GM12878 (cell line): ENCODE measurements around the gene UBC. TPM values are rescaled to one million over a fixed set of nuclear protein-coding genes. Genes with fewer than 3 reads are reported as not detected.
"Not testable (repeated sequence)": the region's sequence is repeated elsewhere in the genome, so short reads cannot be mapped to it uniquely, and the experiment has no call there.

ENCODE experiments used
- ATAC-seq: fragments of 200-7000 bp; cut with Tn5 transposase; 3 replicates; pipeline ENCODE4 v1.9.1; 2020; ENCODE audit warnings: mild to moderate bottlenecking, moderate library complexity
- BruUV-seq: library from RNA; stranded (reverse); fragments of 400-500 nt; replicated peaks from 2 replicates; lab custom pipeline; 2021; lab: Mats Ljungman, UMichigan
- CTCF ChIA-PET: fragments of 300-600 bp; sonication (Branson Sonifier 250); formaldehyde crosslinking; extraction: SDS; loops from one replicate; lab custom pipeline; 2021; ENCODE audit warnings: inconsistent platforms; lab: Yijun Ruan, JAX
- POLR2A ChIA-PET: fragments of 350-600 bp; formaldehyde crosslinking; extraction: SDS; loops from one replicate; lab custom pipeline; 2021; ENCODE audit warnings: inconsistent platforms; lab: Charles Lee
- RAD21 ChIA-PET: fragments of 300-600 bp; sonication (Branson Sonifier 250); formaldehyde crosslinking; loops from one replicate; lab custom pipeline; 2023; ENCODE audit warnings: antibody characterized with exemption; ENCODE audit not compliant: unreplicated experiment; lab: Charles Lee
- SMC1A ChIA-PET: fragments of 300-600 bp; sonication (Branson Sonifier 250); formaldehyde crosslinking; loops from one replicate; lab custom pipeline; 2023; ENCODE audit not compliant: unreplicated experiment, uncharacterized antibody; lab: Charles Lee
- DNase-seq: peaks from one replicate; pipeline ENCODE4 v3.0.0-alpha.2; 2011; ENCODE audit warnings: low read depth, low spot score
- FAIRE-seq: peaks from 3 replicates; lab custom pipeline; 2011; peaks lifted over from hg19 to GRCh38; lab: Jason Lieb, UNC
- H2AFZ ChIP-seq: 2 replicates; pipeline ENCODE4 v1.6.0; 2011; ENCODE audit warnings: low read depth, low read length, control low read depth; ENCODE audit not compliant: control insufficient read depth
- H3K27ac ChIP-seq: 2 replicates; pipeline ENCODE4 v1.5.1; 2011; ENCODE audit warnings: control low read depth; ENCODE audit not compliant: control insufficient read depth, insufficient read depth
- H3K27me3 ChIP-seq, 2 experiments: replicated peaks in 1 of 2; 2 replicates each; pipeline versions ENCODE4 v1.6.0 to v1.6.1; 2011; ENCODE audit warnings: low read length in 1 of 2; ENCODE audit not compliant: control insufficient read depth in 2 of 2, insufficient read depth in 2 of 2
- H3K36me3 ChIP-seq, 2 experiments: 2 replicates each; pipeline ENCODE4 v1.5.1; 2011; ENCODE audit warnings: low read length in 1 of 2; ENCODE audit not compliant: control insufficient read depth in 2 of 2, insufficient read depth in 2 of 2
- H3K4me1 ChIP-seq: 2 replicates; pipeline ENCODE4 v1.6.1; 2011; ENCODE audit warnings: mild to moderate bottlenecking, low read length, moderate library complexity, mixed read lengths; ENCODE audit not compliant: control insufficient read depth, insufficient read depth
- H3K4me2 ChIP-seq: 2 replicates; pipeline ENCODE4 v1.6.0; 2011; ENCODE audit warnings: control low read depth; ENCODE audit not compliant: control insufficient read depth, insufficient read depth
- H3K4me3 ChIP-seq: fragments of 200-600 bp; sonication (generic); 2 replicates; pipeline ENCODE4 v1.5.1; 2016
- H3K79me2 ChIP-seq: 2 replicates; pipeline ENCODE4 v1.6.0; 2011; ENCODE audit warnings: low read length; ENCODE audit not compliant: control insufficient read depth, insufficient read depth
- H3K9ac ChIP-seq: 2 replicates; pipeline ENCODE4 v1.8.0; 2011; ENCODE audit warnings: low read length, control low read depth, mixed read lengths; ENCODE audit not compliant: control insufficient read depth, insufficient read depth
- H3K9me3 ChIP-seq: replicated peaks from 3 replicates; pipeline ENCODE4 v1.5.1; 2011; ENCODE audit warnings: mild to moderate bottlenecking, low read length; ENCODE audit not compliant: control insufficient read depth, insufficient read depth
- H4K20me1 ChIP-seq: 2 replicates; pipeline ENCODE4 v1.6.0; 2011; ENCODE audit not compliant: control insufficient read depth, insufficient read depth
- ZNF384 ChIP-seq: IDR thresholded peaks from 2 replicates; pipeline ENCODE4 v1.6.1; 2012; ENCODE audit warnings: low read depth, mild to moderate bottlenecking, low read length, improper control_type of control experiment, borderline replicate concordance
- WGBS: methylation state at CpG from one replicate; pipeline ENCODE4 v1.1.6; 2016; ENCODE audit warnings: low lambda C conversion rate; ENCODE audit not compliant: insufficient replicate concordance, insufficient coverage; ENCODE audit errors: missing lambda C conversion rate; 5-methylcytosine and 5-hydroxymethylcytosine counted together
- in situ Hi-C: fragments of 300-500 bp; cut with MboI; formaldehyde crosslinking; loops from 9 replicates; pipeline ENCODE4 v1.14.3; 2018; ENCODE audit warnings: mixed read lengths
- intact Hi-C: fragments of 100-400 bp; cut with micrococcal nuclease; formaldehyde crosslinking; loops from one replicate; pipeline ENCODE4 v1.14.2; 2022; ENCODE audit not compliant: unreplicated experiment
- polyA plus RNA-seq, 11 experiments: library from polyadenylated mRNA; depleted of rRNA in 4 of 11; unstranded in 6 of 11; stranded (reverse) in 5 of 11; fragments of >200 nt; fragmentation: Nextera tagmentation in 4 of 11; fragmentation: Illumina TruSeq in 1 of 11; extraction: Ambion mirVana in 4 of 11; extraction: Trizol in 1 of 11; gene quantifications; 1 replicate in 1 of 11; 2 replicates in 10 of 11; pipeline versions ENCODE4 v1.2.1 to v1.2.3, GENCODE V29; 2011 to 2016; ENCODE audit warnings: inconsistent platforms in 2 of 11, missing spikeins in 2 of 11, low read depth in 1 of 11
- total RNA-seq, 4 experiments: library from RNA; depleted of rRNA in 3 of 4; stranded (reverse); fragments of >200 nt in 3 of 4; fragmentation: Illumina TruSeq in 1 of 4; extraction: Trizol in 1 of 4; gene quantifications; 2 replicates each; pipeline versions ENCODE4 v1.2.1 to v1.2.3, GENCODE V29; 2013 to 2021
- TF ChIP-seq, protein P1 (sequence below): fragments of 450-650 bp; IDR thresholded peaks from 2 replicates; pipeline ENCODE4 v1.6.1; 2016; ENCODE audit warnings: mild to moderate bottlenecking, moderate library complexity, borderline replicate concordance

Gene UBC
- total and polyA plus RNA-seq, 10 of the 15 experiments (the other 5 are each of a cell fraction or from before 2014, with no cell fraction given) = 653 to 1,666 (median 874) TPM

DNA sequence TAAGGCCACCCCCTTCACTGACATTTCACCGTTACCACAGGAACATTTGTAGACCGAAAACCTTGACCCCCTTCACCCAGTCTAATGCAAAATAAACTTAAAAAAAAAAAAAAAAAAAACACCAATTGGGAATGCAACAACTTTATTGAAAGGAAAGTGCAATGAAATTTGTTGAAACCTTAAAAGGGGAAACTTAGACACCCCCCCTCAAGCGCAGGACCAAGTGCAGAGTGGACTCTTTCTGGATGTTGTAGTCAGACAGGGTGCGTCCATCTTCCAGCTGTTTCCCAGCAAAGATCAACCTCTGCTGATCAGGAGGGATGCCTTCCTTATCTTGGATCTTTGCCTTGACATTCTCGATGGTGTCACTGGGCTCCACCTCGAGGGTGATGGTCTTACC, 2.9 kb downstream of the UBC start:
- Histone ChIP-seq H3K4me3 (peak overlapping the region; percentile 34), H3K79me2 (peaks cover 54% of the 10 kb centered on the region), H3K36me3 (peaks cover 8 to 14% of the 10 kb centered on the region in 2 experiments), H4K20me1 (peaks cover 17% of the 10 kb centered on the region), H3K4me2 (peak overlapping the region; percentile 62)
- not testable (repeated sequence) for H3K9me3 ChIP-seq, H3K27me3 ChIP-seq, H3K27ac ChIP-seq, H3K4me1 ChIP-seq, H2AFZ ChIP-seq, ATAC-seq, DNase-seq, BruUV-seq, FAIRE-seq, H3K9ac ChIP-seq
- ChIA-PET POLR2A (interaction anchor here (1.4 kb wide), 1 partner anchor 9 kb away, joined by 5 read pairs; no protein-coding TSS in a partner anchor), SMC1A (interaction anchor here (1.1 to 8.3 kb wide), 3 partner anchors 8 to 28 kb away, joined by 3 to 143 read pairs (median 40); partner anchors contain the start of gene UBC), CTCF (interaction anchor here (2.4 to 21.3 kb wide), 2 partner anchors 9 to 28 kb away, joined by 12 to 523 read pairs; no protein-coding TSS in a partner anchor), RAD21 (interaction anchor here (0.6 to 2.4 kb wide), 3 partner anchors 8 to 191 kb away, joined by 3 to 13 read pairs (median 3); no protein-coding TSS in a partner anchor)
- intact Hi-C loops (loop anchor here (10.0 kb wide), 2 partner anchors 347 to 787 kb away; partner anchors contain the start of gene NCOR2), in situ Hi-C loops (loop anchor here (25.0 kb wide), 1 partner anchor 1474 kb away; the partner anchor contains the start of gene RILPL2)
- WGBS = 67% methylated on average over 6 of the region's 6 CpGs
- peak; percentile 42; the same call in 1 of the 2 replicates for TF ChIP-seq ZNF384
- TF ChIP-seq, protein P1, sequence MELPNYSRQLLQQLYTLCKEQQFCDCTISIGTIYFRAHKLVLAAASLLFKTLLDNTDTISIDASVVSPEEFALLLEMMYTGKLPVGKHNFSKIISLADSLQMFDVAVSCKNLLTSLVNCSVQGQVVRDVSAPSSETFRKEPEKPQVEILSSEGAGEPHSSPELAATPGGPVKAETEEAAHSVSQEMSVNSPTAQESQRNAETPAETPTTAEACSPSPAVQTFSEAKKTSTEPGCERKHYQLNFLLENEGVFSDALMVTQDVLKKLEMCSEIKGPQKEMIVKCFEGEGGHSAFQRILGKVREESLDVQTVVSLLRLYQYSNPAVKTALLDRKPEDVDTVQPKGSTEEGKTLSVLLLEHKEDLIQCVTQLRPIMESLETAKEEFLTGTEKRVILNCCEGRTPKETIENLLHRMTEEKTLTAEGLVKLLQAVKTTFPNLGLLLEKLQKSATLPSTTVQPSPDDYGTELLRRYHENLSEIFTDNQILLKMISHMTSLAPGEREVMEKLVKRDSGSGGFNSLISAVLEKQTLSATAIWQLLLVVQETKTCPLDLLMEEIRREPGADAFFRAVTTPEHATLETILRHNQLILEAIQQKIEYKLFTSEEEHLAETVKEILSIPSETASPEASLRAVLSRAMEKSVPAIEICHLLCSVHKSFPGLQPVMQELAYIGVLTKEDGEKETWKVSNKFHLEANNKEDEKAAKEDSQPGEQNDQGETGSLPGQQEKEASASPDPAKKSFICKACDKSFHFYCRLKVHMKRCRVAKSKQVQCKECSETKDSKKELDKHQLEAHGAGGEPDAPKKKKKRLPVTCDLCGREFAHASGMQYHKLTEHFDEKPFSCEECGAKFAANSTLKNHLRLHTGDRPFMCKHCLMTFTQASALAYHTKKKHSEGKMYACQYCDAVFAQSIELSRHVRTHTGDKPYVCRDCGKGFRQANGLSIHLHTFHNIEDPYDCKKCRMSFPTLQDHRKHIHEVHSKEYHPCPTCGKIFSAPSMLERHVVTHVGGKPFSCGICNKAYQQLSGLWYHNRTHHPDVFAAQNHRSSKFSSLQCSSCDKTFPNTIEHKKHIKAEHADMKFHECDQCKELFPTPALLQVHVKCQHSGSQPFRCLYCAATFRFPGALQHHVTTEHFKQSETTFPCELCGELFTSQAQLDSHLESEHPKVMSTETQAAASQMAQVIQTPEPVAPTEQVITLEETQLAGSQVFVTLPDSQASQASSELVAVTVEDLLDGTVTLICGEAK = peak; percentile 48; the same call in 1 of the 2 replicates
